Stomach (tissue), 4 donors: ENCODE measurements around the gene SCO2.

Source experiments
- POLR2A ChIP-seq, 4 donors: fragments of 450-650 bp; IDR thresholded peaks; one replicate each; pipeline ENCODE4 v1.6.1; 2016; ENCODE audit warnings: antibody characterized with exemption in 4 of 4, control low read depth in 2 of 4, mild to moderate bottlenecking in 1 of 4, moderate library complexity in 1 of 4
- TF ChIP-seq, protein P1 (sequence below), 7 experiments: fragments of 450-650 bp in 4 of 7; fragments of 200-600 bp in 3 of 7; sonication (generic) in 3 of 7; IDR thresholded peaks; one replicate each; pipeline ENCODE4 v1.5.1; 2016 to 2019; ENCODE audit warnings: antibody characterized with exemption in 7 of 7, control low read depth in 2 of 7, mild to moderate bottlenecking in 1 of 7

- TF ChIP-seq, protein P1, sequence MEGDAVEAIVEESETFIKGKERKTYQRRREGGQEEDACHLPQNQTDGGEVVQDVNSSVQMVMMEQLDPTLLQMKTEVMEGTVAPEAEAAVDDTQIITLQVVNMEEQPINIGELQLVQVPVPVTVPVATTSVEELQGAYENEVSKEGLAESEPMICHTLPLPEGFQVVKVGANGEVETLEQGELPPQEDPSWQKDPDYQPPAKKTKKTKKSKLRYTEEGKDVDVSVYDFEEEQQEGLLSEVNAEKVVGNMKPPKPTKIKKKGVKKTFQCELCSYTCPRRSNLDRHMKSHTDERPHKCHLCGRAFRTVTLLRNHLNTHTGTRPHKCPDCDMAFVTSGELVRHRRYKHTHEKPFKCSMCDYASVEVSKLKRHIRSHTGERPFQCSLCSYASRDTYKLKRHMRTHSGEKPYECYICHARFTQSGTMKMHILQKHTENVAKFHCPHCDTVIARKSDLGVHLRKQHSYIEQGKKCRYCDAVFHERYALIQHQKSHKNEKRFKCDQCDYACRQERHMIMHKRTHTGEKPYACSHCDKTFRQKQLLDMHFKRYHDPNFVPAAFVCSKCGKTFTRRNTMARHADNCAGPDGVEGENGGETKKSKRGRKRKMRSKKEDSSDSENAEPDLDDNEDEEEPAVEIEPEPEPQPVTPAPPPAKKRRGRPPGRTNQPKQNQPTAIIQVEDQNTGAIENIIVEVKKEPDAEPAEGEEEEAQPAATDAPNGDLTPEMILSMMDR (IDR thresholded peaks at IDR 0.05): no peak
- no peak for TF ChIP-seq POLR2A (IDR thresholded peaks at IDR 0.05)
These were observed 25.0 kb upstream of the SCO2 start for GRCh38 chr22:50550395-50550794.
